ENCODE data around the gene AZU1.
"Not testable (repeated sequence)": the region's sequence is repeated elsewhere in the genome, so short reads cannot be mapped to it uniquely, and the experiment has no call there.

Gene AZU1

GRCh38 chr19:850979-851335, 23.3 kb downstream of the AZU1 start:
- TF ChIP-seq, protein P1, sequence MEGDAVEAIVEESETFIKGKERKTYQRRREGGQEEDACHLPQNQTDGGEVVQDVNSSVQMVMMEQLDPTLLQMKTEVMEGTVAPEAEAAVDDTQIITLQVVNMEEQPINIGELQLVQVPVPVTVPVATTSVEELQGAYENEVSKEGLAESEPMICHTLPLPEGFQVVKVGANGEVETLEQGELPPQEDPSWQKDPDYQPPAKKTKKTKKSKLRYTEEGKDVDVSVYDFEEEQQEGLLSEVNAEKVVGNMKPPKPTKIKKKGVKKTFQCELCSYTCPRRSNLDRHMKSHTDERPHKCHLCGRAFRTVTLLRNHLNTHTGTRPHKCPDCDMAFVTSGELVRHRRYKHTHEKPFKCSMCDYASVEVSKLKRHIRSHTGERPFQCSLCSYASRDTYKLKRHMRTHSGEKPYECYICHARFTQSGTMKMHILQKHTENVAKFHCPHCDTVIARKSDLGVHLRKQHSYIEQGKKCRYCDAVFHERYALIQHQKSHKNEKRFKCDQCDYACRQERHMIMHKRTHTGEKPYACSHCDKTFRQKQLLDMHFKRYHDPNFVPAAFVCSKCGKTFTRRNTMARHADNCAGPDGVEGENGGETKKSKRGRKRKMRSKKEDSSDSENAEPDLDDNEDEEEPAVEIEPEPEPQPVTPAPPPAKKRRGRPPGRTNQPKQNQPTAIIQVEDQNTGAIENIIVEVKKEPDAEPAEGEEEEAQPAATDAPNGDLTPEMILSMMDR (IDR thresholded peaks at IDR 0.05; ENCODE audit: insufficient read depth, missing control alignments) = no peak
- FAIRE-seq = no peak
- no peak for DNase-seq (ENCODE audit: insufficient read length, low spot score)

- FAIRE-seq (no peak), DNase-seq (ENCODE audit: insufficient read length, low spot score) (no peak)
- TF ChIP-seq, protein P1 (IDR thresholded peaks at IDR 0.05; ENCODE audit: insufficient read depth, missing control alignments) = no peak
Measured at GRCh38 chr19:852136-853013, 24.7 kb downstream of the AZU1 start, which contains the start of gene ELANE. ELANE (plus strand) TSS chr19:852303; CDS start chr19:852329, 26 bp downstream.

DNA sequence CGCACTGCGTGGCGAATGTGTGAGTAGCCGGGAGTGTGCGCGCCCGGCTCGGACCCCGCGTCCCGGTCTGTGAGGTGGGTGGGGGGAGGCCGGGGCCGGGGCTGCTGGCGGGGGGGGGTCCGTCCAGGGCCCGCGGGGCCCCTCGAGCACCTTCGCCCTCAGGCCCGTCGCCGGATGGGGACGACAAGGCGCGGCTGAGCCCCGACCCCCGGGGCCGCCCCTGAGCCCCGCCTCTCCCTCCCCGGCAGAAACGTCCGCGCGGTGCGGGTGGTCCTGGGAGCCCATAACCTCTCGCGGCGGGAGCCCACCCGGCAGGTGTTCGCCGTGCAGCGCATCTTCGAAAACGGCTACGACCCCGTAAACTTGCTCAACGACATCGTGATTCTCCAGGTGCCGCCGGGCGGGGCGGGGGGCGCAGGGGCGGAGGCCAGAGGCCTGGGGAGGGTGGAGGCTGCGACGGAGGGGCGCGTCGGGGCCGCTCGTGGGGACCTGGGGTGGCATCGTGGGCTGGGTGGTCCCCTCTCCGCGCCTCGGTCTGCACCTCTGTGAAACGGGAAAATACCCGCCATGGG, 25.5 kb downstream of the AZU1 start:
- no peak for FAIRE-seq
- no peak for DNase-seq (ENCODE audit: insufficient read length, low spot score)
- TF ChIP-seq, protein P1 (IDR thresholded peaks at IDR 0.05; ENCODE audit: insufficient read depth, missing control alignments) = no peak

DNA sequence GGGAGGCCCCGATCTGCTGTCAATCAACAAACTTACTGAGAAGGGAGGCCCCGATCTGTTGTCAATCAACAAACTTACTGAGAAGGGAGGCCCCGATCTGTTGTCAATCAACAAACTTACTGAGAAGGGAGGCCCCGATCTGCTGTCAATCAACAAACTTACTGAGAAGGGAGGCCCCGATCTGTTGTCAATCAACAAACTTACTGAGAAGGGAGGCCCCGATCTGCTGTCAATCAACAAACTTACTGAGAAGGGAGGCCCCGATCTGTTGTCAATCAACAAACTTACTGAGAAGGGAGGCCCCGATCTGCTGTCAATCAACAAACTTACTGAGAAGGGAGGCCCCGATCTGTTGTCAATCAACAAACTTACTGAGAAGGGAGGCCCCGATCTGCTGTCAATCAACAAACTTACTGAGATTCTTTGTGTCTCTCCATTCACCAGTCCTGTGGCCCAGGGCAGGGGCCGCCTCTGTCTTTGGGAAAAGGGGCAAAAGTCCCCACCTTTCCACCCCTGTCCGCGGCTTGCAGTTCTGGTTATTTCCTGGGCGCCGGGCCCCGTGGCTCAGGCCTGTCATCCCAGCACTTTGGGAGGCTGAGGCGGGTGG, 26.1 kb downstream of the AZU1 start:
- FAIRE-seq; DNase-seq (ENCODE audit: insufficient read length, low spot score): not testable (repeated sequence)

GRCh38 chr19:854549-854948, 26.9 kb downstream of the AZU1 start:
- TF ChIP-seq, protein P1 (IDR thresholded peaks at IDR 0.05; ENCODE audit: insufficient read depth, missing control alignments) = no peak
- DNase-seq (ENCODE audit: insufficient read length, low spot score) = no peak
- no peak for FAIRE-seq

GRCh38 chr19:855142-855541, 27.5 kb downstream of the AZU1 start:
- TF ChIP-seq, protein P1 (IDR thresholded peaks at IDR 0.05; ENCODE audit: insufficient read depth, missing control alignments) = no peak
- no peak for FAIRE-seq
- DNase-seq (ENCODE audit: insufficient read length, low spot score) = no peak

DNA sequence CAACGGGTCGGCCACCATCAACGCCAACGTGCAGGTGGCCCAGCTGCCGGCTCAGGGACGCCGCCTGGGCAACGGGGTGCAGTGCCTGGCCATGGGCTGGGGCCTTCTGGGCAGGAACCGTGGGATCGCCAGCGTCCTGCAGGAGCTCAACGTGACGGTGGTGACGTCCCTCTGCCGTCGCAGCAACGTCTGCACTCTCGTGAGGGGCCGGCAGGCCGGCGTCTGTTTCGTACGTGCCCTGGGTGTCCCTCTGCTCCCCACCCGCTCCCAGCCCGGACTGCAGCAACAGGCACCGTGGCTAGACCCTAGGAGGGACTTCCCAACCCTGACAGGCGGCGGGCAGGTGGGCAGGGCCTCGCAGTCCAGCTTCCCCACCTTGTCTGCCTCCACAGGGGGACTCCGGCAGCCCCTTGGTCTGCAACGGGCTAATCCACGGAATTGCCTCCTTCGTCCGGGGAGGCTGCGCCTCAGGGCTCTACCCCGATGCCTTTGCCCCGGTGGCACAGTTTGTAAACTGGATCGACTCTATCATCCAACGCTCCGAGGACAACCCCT, 28.0 kb downstream of the AZU1 start:
- FAIRE-seq (no peak), DNase-seq (ENCODE audit: insufficient read length, low spot score) (no peak)
- TF ChIP-seq, protein P1 (IDR thresholded peaks at IDR 0.05; ENCODE audit: insufficient read depth, missing control alignments) = no peak

All from D721Med (cell line).